Kasumi-1 (cell line): ENCODE measurements around the gene MT1E.

ENCODE experiments used
- DNase-seq, 2 experiments: peaks; one replicate each; lab custom pipeline; 2025; lab: John Stamatoyannopoulos, UW

The MT1E gene

GRCh38 chr16:56626685-56627084, 1.1 kb downstream of the MT1E start:
- DNase-seq = no peak

- DNase-seq = no peak
Measured at GRCh38 chr16:56628486-56629350, 3.1 kb downstream of the MT1E start.

- no peak for DNase-seq
Measured at GRCh38 chr16:56629531-56629930, 4.0 kb downstream of the MT1E start.

GRCh38 chr16:56630134-56630533, 4.6 kb downstream of the MT1E start:
- no peak for DNase-seq

GRCh38 chr16:56631197-56631596, 5.6 kb downstream of the MT1E start:
- DNase-seq = no peak

- no peak for DNase-seq
Measured at GRCh38 chr16:56631832-56632155, 6.2 kb downstream of the MT1E start.

DNA sequence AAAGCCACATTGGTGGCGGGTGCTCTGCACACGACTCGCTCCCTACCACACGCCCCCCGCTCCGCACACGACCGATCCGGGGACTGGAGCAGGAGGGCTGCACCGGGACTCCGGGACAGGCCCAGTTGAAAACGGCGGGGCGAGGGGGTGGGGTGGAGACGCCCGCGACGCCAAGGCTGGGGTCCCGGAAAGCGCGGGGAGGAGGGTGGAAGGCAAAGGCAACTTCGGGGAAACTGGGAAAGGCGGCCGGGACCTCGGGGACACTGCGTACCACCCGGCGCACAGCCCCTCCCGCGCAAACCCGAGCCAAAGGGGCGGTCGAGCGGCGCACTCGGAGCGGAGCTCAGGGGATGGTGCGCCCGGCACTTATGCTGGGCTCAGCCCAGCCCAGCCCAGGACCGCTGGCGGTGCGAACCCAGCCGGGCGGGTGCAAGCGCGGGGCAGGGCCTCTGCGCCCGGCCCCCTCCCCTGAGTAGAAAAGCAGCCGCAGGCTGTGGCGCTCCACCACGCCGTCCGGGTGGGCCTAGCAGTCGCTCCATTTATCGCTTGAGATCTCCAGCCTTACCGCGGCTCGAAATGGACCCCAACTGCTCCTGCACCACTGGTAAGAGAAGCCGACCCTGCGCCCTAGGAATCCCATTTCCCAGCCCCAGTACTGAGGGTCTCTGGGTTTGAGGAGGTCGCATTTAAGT, 6.7 kb downstream of the MT1E start, which contains the start of gene MT1M:
Gene MT1M (plus strand): TSS at position 504 of the 692 bp plus-strand sequence. CDS start 73 bp downstream, at position 577.
- DNase-seq = no peak

GRCh38 chr16:56632848-56633365, 7.3 kb downstream of the MT1E start:
- DNase-seq = no peak

DNA sequence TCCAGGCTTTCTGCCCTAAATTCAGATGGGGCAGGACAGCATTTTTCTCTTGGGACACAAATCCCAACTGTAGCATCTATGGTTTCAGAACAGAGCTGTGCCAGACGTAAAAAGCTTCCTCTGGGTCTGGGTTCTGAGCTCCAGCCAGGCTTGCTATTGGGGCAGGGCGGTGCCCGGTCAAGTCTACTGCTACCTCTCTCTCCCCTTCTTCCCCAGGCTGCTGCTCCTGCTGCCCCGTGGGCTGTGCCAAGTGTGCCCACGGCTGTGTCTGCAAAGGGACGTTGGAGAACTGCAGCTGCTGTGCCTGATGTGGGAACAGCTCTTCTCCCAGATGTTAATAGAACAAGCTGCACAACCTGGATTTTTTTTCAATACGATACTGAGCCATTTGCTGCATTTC, 8.0 kb downstream of the MT1E start:
- DNase-seq = no peak

GRCh38 chr16:56634715-56635440, 9.3 kb downstream of the MT1E start:
- DNase-seq = no peak

- DNase-seq = no peak
Measured at GRCh38 chr16:56635441-56635967, 9.9 kb downstream of the MT1E start.

GRCh38 chr16:56636616-56637413, 11.2 kb downstream of the MT1E start:
- no peak for DNase-seq

GRCh38 chr16:56637814-56638750, 12.5 kb downstream of the MT1E start, which contains the start of gene MT1A:
Gene MT1A (plus strand): TSS chr16:56638666. CDS start chr16:56638739, 73 bp downstream.
- no peak for DNase-seq

- DNase-seq = no peak
Measured at GRCh38 chr16:56639045-56639444, 13.5 kb downstream of the MT1E start.

- DNase-seq = no peak
Measured at GRCh38 chr16:56640076-56640475, 14.5 kb downstream of the MT1E start.

DNA sequence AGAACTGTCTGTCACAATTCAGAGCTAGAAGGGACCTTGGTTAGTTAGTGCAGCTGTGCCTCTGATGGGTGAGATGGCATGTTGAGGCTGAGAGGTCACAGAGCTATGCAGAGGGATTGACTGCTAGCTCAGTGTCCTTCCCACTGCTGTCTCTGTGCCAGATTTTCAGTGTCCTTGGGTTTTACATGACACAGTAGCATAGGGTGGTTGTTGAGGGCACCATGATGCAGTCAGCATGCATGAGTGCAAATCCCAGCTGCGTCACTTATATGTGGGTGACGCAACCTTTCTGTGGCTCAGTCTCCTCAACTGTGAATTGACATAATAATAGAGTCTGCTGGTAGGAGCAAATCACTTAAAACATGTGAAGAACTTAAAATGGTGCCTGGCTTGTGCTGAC, 15.6 kb downstream of the MT1E start:
- no peak for DNase-seq

DNA sequence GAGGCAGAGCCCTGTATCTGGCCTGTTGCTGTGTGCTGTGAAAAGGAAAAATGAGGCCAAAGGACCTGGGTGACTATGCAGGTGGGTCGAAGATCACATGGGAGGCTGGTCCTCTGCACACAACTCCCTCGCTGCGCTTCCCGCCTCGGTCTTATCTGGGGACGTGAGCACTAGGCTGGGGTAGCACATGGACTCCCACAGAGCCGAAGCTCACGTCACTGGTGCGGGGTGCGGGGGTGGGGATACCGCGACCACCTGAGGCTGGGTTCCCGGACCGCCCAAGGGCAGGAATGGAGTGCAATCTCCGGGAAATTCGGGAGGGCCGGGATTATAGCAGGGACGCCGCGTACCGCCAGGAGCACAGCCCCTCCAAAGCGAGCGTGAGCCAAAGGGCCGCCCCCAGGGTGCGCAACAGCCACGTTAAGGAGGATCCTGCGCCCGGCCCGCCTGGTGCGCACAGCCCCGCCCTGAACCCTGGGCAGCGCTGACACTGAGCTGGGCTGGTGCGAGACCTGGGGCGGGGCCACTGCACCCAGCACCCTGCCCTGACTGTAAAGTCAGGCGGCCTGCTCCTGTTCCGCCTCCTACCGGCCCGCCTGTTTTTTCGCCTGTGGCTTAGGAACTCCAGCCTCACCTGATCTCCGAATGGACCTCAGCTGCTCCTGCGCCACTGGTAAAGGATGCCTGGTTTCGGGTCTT, 17.6 kb downstream of the MT1E start:
- no peak for DNase-seq

GRCh38 chr16:56643833-56644232, 18.3 kb downstream of the MT1E start:
- DNase-seq = no peak

DNA sequence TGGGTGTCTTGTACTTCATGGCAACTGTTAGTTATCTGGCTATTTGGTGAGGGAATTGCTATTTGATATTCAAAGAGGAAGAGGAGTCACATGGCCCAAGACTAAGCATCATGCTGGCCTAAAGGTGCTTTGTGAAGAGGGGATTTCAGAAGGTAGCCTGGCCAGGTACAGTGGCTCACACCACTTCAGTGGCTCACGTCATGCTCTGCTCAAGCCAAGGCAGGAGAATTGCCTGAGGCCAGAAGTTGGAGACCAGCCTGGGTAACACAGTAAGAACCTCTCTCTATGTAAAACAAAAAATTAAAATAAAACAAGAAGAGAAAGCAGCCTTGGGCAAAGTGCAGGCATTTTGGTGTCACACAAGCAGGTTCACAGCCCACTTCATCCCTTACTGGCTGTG, 19.7 kb downstream of the MT1E start:
- DNase-seq = no peak

- no peak for DNase-seq
Measured at GRCh38 chr16:56645838-56646237, 20.3 kb downstream of the MT1E start.
